Measurements from ENCODE around the gene KDM4C. TPM values are rescaled to one million over a fixed set of nuclear protein-coding genes. Genes with fewer than 3 reads are reported as not detected.
"Not testable (repeated sequence)": the region's sequence is repeated elsewhere in the genome, so short reads cannot be mapped to it uniquely, and the experiment has no call there.

KDM4C gene
- total RNA-seq, 1 donor from 2014 or later = 43.2 TPM

- FAIRE-seq (no peak), DNase-seq (ENCODE audit: low spot score in 2 of 2) (no peak)
These were observed 416.5 kb downstream of the KDM4C start for GRCh38 chr9:7174301-7174700.

GRCh38 chr9:7174884-7175283, 417.1 kb downstream of the KDM4C start:
- FAIRE-seq (no peak), DNase-seq (ENCODE audit: low spot score in 2 of 2) (no peak)

GRCh38 chr9:7176561-7176960, 418.8 kb downstream of the KDM4C start:
- no peak for FAIRE-seq

GRCh38 chr9:7177383-7177782, 419.6 kb downstream of the KDM4C start:
- no peak for DNase-seq (ENCODE audit: low spot score in 2 of 2)
- no peak for FAIRE-seq

More at GRCh38 chr9:7176561-7176960, 418.8 kb downstream of the KDM4C start:
- no peak for DNase-seq (ENCODE audit: low spot score in 2 of 2)

GRCh38 chr9:7178729-7179128, 421.0 kb downstream of the KDM4C start:
- FAIRE-seq (no peak), DNase-seq (ENCODE audit: low spot score in 2 of 2) (no peak)

GRCh38 chr9:7180247-7180646, 422.5 kb downstream of the KDM4C start:
- FAIRE-seq = no peak
- no peak for DNase-seq (ENCODE audit: low spot score in 2 of 2)

GRCh38 chr9:7183139-7183538, 425.4 kb downstream of the KDM4C start:
- FAIRE-seq; DNase-seq (ENCODE audit: low spot score in 2 of 2): not testable (repeated sequence)

GRCh38 chr9:7185612-7186011, 427.8 kb downstream of the KDM4C start:
- no peak for DNase-seq (ENCODE audit: low spot score in 2 of 2)
- no peak for FAIRE-seq

GRCh38 chr9:7186175-7186574, 428.4 kb downstream of the KDM4C start:
- no peak for DNase-seq (ENCODE audit: low spot score in 2 of 2)
- no peak for FAIRE-seq

- FAIRE-seq = no peak
These were observed 434.5 kb downstream of the KDM4C start for GRCh38 chr9:7192266-7192665.

GRCh38 chr9:7195526-7195925, 437.8 kb downstream of the KDM4C start:
- FAIRE-seq = no peak
- DNase-seq (ENCODE audit: low spot score in 2 of 2) = no peak

More at GRCh38 chr9:7192266-7192665, 434.5 kb downstream of the KDM4C start:
- DNase-seq (ENCODE audit: low spot score in 2 of 2) = no peak

GRCh38 chr9:7196467-7196866, 438.7 kb downstream of the KDM4C start:
- FAIRE-seq = no peak
- no peak for DNase-seq (ENCODE audit: low spot score in 2 of 2)

- no peak for FAIRE-seq
These were observed 443.4 kb downstream of the KDM4C start for GRCh38 chr9:7201196-7201595.

GRCh38 chr9:7205806-7206205, 448.0 kb downstream of the KDM4C start:
- no peak for DNase-seq (ENCODE audit: low spot score in 2 of 2)
- no peak for FAIRE-seq

More at GRCh38 chr9:7201196-7201595, 443.4 kb downstream of the KDM4C start:
- no peak for DNase-seq (ENCODE audit: low spot score in 2 of 2)

GRCh38 chr9:7206221-7206758, 448.5 kb downstream of the KDM4C start:
- DNase-seq (ENCODE audit: low spot score in 2 of 2) (no peak), FAIRE-seq (no peak)

GRCh38 chr9:7209016-7209715, 451.4 kb downstream of the KDM4C start:
- FAIRE-seq (no peak), DNase-seq (ENCODE audit: low spot score in 2 of 2) (no peak)

GRCh38 chr9:7209990-7210389, 452.2 kb downstream of the KDM4C start:
- DNase-seq (ENCODE audit: low spot score in 2 of 2) = no peak
- FAIRE-seq = no peak

- DNase-seq (ENCODE audit: low spot score in 2 of 2) = no peak
- no peak for FAIRE-seq
These were observed 453.3 kb downstream of the KDM4C start for GRCh38 chr9:7210854-7211637.

- DNase-seq (ENCODE audit: low spot score in 2 of 2) (no peak), FAIRE-seq (no peak)
These were observed 453.9 kb downstream of the KDM4C start for GRCh38 chr9:7211657-7212056.

- peak in 1 of 2 donors; percentile 3 for DNase-seq (ENCODE audit: low spot score in 2 of 2)
These were observed 454.3 kb downstream of the KDM4C start for GRCh38 chr9:7212101-7212500.

More at GRCh38 chr9:7212101-7212500, 454.3 kb downstream of the KDM4C start:
- FAIRE-seq = no peak
